Measurements from ENCODE around the gene TEX13D. TPM values are rescaled to one million over a fixed set of nuclear protein-coding genes. Genes with fewer than 3 reads are reported as not detected.

TEX13D gene
- total RNA-seq, 1 donor from 2014 or later = not detected

- no peaks in the 10 kb centered on the region for H3K27me3 Mint-ChIP-seq (ENCODE audit: low read depth)
- H3K4me1 Mint-ChIP-seq (ENCODE audit: low read depth) = no peaks in the 10 kb centered on the region
- H3K27ac Mint-ChIP-seq (ENCODE audit: unreplicated experiment) = no peak overlapping the region
- no peak overlapping the region for H3K4me3 Mint-ChIP-seq (ENCODE audit: unreplicated experiment)
- no peaks in the 10 kb centered on the region for H3K36me3 Mint-ChIP-seq (ENCODE audit: low read depth)
- no peak for DNase-seq (ENCODE audit: low spot score)
- no peaks in the 10 kb centered on the region for H3K9me3 Mint-ChIP-seq (ENCODE audit: low read depth)
- TF ChIP-seq, protein P1, sequence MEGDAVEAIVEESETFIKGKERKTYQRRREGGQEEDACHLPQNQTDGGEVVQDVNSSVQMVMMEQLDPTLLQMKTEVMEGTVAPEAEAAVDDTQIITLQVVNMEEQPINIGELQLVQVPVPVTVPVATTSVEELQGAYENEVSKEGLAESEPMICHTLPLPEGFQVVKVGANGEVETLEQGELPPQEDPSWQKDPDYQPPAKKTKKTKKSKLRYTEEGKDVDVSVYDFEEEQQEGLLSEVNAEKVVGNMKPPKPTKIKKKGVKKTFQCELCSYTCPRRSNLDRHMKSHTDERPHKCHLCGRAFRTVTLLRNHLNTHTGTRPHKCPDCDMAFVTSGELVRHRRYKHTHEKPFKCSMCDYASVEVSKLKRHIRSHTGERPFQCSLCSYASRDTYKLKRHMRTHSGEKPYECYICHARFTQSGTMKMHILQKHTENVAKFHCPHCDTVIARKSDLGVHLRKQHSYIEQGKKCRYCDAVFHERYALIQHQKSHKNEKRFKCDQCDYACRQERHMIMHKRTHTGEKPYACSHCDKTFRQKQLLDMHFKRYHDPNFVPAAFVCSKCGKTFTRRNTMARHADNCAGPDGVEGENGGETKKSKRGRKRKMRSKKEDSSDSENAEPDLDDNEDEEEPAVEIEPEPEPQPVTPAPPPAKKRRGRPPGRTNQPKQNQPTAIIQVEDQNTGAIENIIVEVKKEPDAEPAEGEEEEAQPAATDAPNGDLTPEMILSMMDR (IDR thresholded peaks at IDR 0.05) = no peak
Measured at GRCh38 chrX:124362761-124363160, 30.3 kb downstream of the TEX13D start.

GRCh38 chrX:124369722-124370121 is 37.3 kb downstream of the TEX13D start:
- Mint-ChIP-seq H3K4me3 (ENCODE audit: unreplicated experiment) (no peak overlapping the region), H3K27ac (ENCODE audit: unreplicated experiment) (no peak overlapping the region), H3K4me1 (ENCODE audit: low read depth) (peaks cover 5% of the 10 kb centered on the region), H3K27me3 (ENCODE audit: low read depth) (no peaks in the 10 kb centered on the region), H3K36me3 (ENCODE audit: low read depth) (no peaks in the 10 kb centered on the region), H3K9me3 (ENCODE audit: low read depth) (no peaks in the 10 kb centered on the region)
- TF ChIP-seq, protein P1 (IDR thresholded peaks at IDR 0.05) = no peak
- DNase-seq (ENCODE audit: low spot score) = no peak

DNA sequence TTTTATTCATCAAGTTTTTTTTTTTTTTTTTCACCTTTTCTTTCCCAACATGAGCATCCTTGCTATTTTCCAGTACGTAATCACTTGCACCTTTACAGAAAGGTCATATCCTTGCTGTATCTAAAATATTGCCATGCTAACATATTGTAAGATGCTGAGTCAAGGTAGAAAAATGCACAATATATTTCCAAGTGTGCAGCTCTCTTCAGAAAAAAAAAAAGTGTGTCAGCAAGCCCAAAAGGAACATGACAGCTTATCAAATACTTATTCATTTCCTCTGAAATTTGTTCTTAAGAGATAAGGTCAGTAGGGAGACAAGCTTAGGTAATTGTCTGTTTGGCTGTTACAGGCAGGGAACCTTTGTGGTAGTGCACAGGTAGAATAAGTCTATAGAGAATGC is 40.9 kb downstream of the TEX13D start:
- Mint-ChIP-seq H3K36me3 (ENCODE audit: low read depth) (no peaks in the 10 kb centered on the region), H3K4me1 (ENCODE audit: low read depth) (peaks cover 14% of the 10 kb centered on the region), H3K4me3 (ENCODE audit: unreplicated experiment) (no peak overlapping the region), H3K27ac (ENCODE audit: unreplicated experiment) (no peak overlapping the region), H3K9me3 (ENCODE audit: low read depth) (no peaks in the 10 kb centered on the region), H3K27me3 (ENCODE audit: low read depth) (no peaks in the 10 kb centered on the region)
- no peak for DNase-seq (ENCODE audit: low spot score)
- TF ChIP-seq, protein P1 (IDR thresholded peaks at IDR 0.05) = no peak

GRCh38 chrX:124378643-124379042 is 46.2 kb downstream of the TEX13D start:
- no peak for DNase-seq (ENCODE audit: low spot score)
- Mint-ChIP-seq H3K4me3 (ENCODE audit: unreplicated experiment) (no peak overlapping the region), H3K4me1 (ENCODE audit: low read depth) (peaks cover 24% of the 10 kb centered on the region), H3K36me3 (ENCODE audit: low read depth) (no peaks in the 10 kb centered on the region), H3K27me3 (ENCODE audit: low read depth) (no peaks in the 10 kb centered on the region), H3K9me3 (ENCODE audit: low read depth) (no peaks in the 10 kb centered on the region), H3K27ac (ENCODE audit: unreplicated experiment) (peak overlapping the region; percentile 13)
- TF ChIP-seq, protein P1 (IDR thresholded peaks at IDR 0.05) = no peak

DNA sequence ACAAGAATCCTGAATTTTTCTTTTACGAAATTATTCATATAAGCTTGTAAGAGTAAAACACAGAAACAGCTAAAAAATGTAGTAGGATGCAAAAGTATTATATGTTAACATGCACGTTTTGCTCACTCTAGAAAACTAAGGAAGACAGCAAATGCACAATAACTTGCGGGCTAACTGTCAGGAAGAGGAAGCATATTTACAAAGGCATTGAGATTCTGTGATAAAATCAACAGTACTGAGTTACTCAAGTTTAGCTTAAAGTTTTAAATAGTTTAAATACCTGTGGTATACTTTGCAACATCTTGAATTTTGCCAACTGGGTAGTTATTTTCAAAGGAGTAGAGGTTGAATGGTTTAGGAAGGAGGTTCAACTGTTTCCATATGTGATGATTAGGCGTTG is 50.9 kb downstream of the TEX13D start:
- H3K27ac Mint-ChIP-seq (ENCODE audit: unreplicated experiment) = no peak overlapping the region
- H3K9me3 Mint-ChIP-seq (ENCODE audit: low read depth) = no peaks in the 10 kb centered on the region
- H3K4me3 Mint-ChIP-seq (ENCODE audit: unreplicated experiment) = no peak overlapping the region
- peaks cover 15% of the 10 kb centered on the region for H3K4me1 Mint-ChIP-seq (ENCODE audit: low read depth)
- no peak for DNase-seq (ENCODE audit: low spot score)
- H3K36me3 Mint-ChIP-seq (ENCODE audit: low read depth) = no peaks in the 10 kb centered on the region
- peaks cover 14% of the 10 kb centered on the region for H3K27me3 Mint-ChIP-seq (ENCODE audit: low read depth)
- TF ChIP-seq, protein P1 (IDR thresholded peaks at IDR 0.05) = no peak

Data from chondrocyte (in vitro differentiated cells).